Measurements from ENCODE around the gene MCCC1.

The MCCC1 gene

GRCh38 chr3:183129243-183129642, 29.9 kb upstream of the MCCC1 start:
- TF ChIP-seq ZC3H10 (CRISPR knock-in tag; IDR thresholded peaks at IDR 0.05), result no peak

GRCh38 chr3:183128709-183129108, 29.4 kb upstream of the MCCC1 start:
- ATAC-seq, result no peak
- TF ChIP-seq ESRRG (CRISPR knock-in tag; IDR thresholded peaks at IDR 0.05) (no peak), ZNF8 (CRISPR knock-in tag; IDR thresholded peaks at IDR 0.05) (no peak), PPARA (CRISPR knock-in tag; IDR thresholded peaks at IDR 0.05; ENCODE audit: borderline replicate concordance) (no peak), ARNTL (CRISPR knock-in tag; IDR thresholded peaks at IDR 0.05; ENCODE audit: borderline replicate concordance, low read depth) (no peak), CSDC2 (CRISPR knock-in tag; IDR thresholded peaks at IDR 0.05) (no peak), TCF4 (CRISPR knock-in tag; IDR thresholded peaks at IDR 0.05; ENCODE audit: borderline replicate concordance) (no peak), ZNF70 (CRISPR knock-in tag; IDR thresholded peaks at IDR 0.05) (no peak), PATZ1 (CRISPR knock-in tag; IDR thresholded peaks at IDR 0.05; ENCODE audit: borderline replicate concordance) (no peak), CREB5 (CRISPR knock-in tag; IDR thresholded peaks at IDR 0.05; ENCODE audit: low read depth) (no peak), ISL1 (CRISPR knock-in tag; IDR thresholded peaks at IDR 0.05) (no peak), TSHZ2 (CRISPR knock-in tag; IDR thresholded peaks at IDR 0.05) (no peak), ZFP3 (CRISPR knock-in tag; IDR thresholded peaks at IDR 0.05) (no peak), CSRNP3 (CRISPR knock-in tag; IDR thresholded peaks at IDR 0.05) (no peak), POU6F1 (CRISPR knock-in tag; IDR thresholded peaks at IDR 0.05; ENCODE audit: borderline replicate concordance, low read depth) (no peak), OSR1 (CRISPR knock-in tag; IDR thresholded peaks at IDR 0.05) (no peak), GLIS3 (CRISPR knock-in tag; IDR thresholded peaks at IDR 0.05) (no peak), SNAI2 (CRISPR knock-in tag; IDR thresholded peaks at IDR 0.05) (no peak), ZNF565 (CRISPR knock-in tag; conservative IDR thresholded peaks at IDR 0.05; ENCODE audit: low read depth) (no peak)

More at GRCh38 chr3:183129243-183129642, 29.9 kb upstream of the MCCC1 start:
- no peak for ATAC-seq

GRCh38 chr3:183123891-183124290, 24.6 kb upstream of the MCCC1 start:
- ATAC-seq, result no peak

More at GRCh38 chr3:183123891-183124290, 24.6 kb upstream of the MCCC1 start:
- no peak for TF ChIP-seq ZNF70 (CRISPR knock-in tag; IDR thresholded peaks at IDR 0.05)
- no peak for TF ChIP-seq TCF4 (CRISPR knock-in tag; IDR thresholded peaks at IDR 0.05; ENCODE audit: borderline replicate concordance)
- TF ChIP-seq ZC3H10 (CRISPR knock-in tag; IDR thresholded peaks at IDR 0.05), result no peak
- no peak for TF ChIP-seq RARB (CRISPR knock-in tag; IDR thresholded peaks at IDR 0.05)
- TF ChIP-seq ARNTL (CRISPR knock-in tag; IDR thresholded peaks at IDR 0.05; ENCODE audit: borderline replicate concordance, low read depth), result no peak

All from SK-N-SH treated with all-trans-retinoic acid at 6 μM for 48 hours (cell line).